Ascending aorta (tissue), 2 donors: ENCODE data around the gene CHMP6. TPM values are rescaled to one million over a fixed set of nuclear protein-coding genes. Genes with fewer than 3 reads are reported as not detected.

Experiments used
- DNase-seq, 2 donors: peaks; one replicate each; pipeline ENCODE4 v3.0.0-alpha.2; 2019; ENCODE audit warnings: low spot score in 2 of 2
- H3K27ac ChIP-seq, 2 donors: fragments of 200-600 bp; sonication (generic); one replicate each; pipeline ENCODE4 v1.5.1; 2016 to 2017; ENCODE audit warnings: mild to moderate bottlenecking in 1 of 2
- H3K27me3 ChIP-seq: fragments of 200-600 bp; sonication (generic); one replicate; pipeline ENCODE4 v1.5.1; 2017
- H3K36me3 ChIP-seq, 2 donors: fragments of 200-600 bp; sonication (generic); one replicate each; pipeline ENCODE4 v1.5.1; 2016
- H3K4me1 ChIP-seq, 2 donors: fragments of 200-600 bp; sonication (generic); one replicate each; pipeline ENCODE4 v1.5.1; 2016 to 2017; ENCODE audit warnings: mild to moderate bottlenecking in 1 of 2
- H3K4me3 ChIP-seq, 2 donors: fragments of 200-600 bp; sonication (generic); one replicate each; pipeline ENCODE4 v1.5.1; 2016 to 2017; ENCODE audit warnings: mild to moderate bottlenecking in 1 of 2
- H3K9me3 ChIP-seq, 2 donors: fragments of 200-600 bp; sonication (generic); one replicate each; pipeline ENCODE4 v1.5.1; 2016
- intact Hi-C: fragments of 100-400 bp; cut with DNase I; formaldehyde crosslinking; loops from one replicate; pipeline ENCODE4 v1.15.1; 2023
- total RNA-seq: library from RNA; depleted of rRNA; stranded (reverse); fragments of >200 nt; gene quantifications from one replicate; pipeline ENCODE4 v1.1.0, GENCODE V29; 2016
- TF ChIP-seq, protein P1 (sequence below), 3 experiments: fragments of 200-600 bp in 2 of 3; fragments of 450-650 bp in 1 of 3; sonication (generic) in 2 of 3; IDR thresholded peaks; one replicate each; pipeline ENCODE4 v1.5.1; 2016 to 2019; ENCODE audit warnings: antibody characterized with exemption in 3 of 3, mild to moderate bottlenecking in 1 of 3, moderate library complexity in 1 of 3

CHMP6 gene
- total RNA-seq, 1 donor from 2014 or later, result 32.1 TPM

- TF ChIP-seq, protein P1, sequence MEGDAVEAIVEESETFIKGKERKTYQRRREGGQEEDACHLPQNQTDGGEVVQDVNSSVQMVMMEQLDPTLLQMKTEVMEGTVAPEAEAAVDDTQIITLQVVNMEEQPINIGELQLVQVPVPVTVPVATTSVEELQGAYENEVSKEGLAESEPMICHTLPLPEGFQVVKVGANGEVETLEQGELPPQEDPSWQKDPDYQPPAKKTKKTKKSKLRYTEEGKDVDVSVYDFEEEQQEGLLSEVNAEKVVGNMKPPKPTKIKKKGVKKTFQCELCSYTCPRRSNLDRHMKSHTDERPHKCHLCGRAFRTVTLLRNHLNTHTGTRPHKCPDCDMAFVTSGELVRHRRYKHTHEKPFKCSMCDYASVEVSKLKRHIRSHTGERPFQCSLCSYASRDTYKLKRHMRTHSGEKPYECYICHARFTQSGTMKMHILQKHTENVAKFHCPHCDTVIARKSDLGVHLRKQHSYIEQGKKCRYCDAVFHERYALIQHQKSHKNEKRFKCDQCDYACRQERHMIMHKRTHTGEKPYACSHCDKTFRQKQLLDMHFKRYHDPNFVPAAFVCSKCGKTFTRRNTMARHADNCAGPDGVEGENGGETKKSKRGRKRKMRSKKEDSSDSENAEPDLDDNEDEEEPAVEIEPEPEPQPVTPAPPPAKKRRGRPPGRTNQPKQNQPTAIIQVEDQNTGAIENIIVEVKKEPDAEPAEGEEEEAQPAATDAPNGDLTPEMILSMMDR (IDR thresholded peaks at IDR 0.05), result no peak
- DNase-seq, result no peak
- no peak overlapping the region for H3K27ac ChIP-seq
- no peak overlapping the region for H3K4me3 ChIP-seq
- no peaks in the 10 kb centered on the region for H3K9me3 ChIP-seq
- intact Hi-C loops, result no loop called here
- H3K4me1 ChIP-seq, result peaks cover 10% of the 10 kb centered on the region in 2 donors
- no peaks in the 10 kb centered on the region for H3K27me3 ChIP-seq
- H3K36me3 ChIP-seq, result peaks cover 52 to 53% of the 10 kb centered on the region in 2 donors
Measured at GRCh38 chr17:80996422-80997305, 5.0 kb downstream of the CHMP6 start.

GRCh38 chr17:80997424-80998117, 5.9 kb downstream of the CHMP6 start:
- intact Hi-C loops, result no loop called here
- Histone ChIP-seq H3K36me3 (peaks cover 52 to 53% of the 10 kb centered on the region in 2 donors), H3K4me1 (peaks cover 7 to 11% of the 10 kb centered on the region in 2 donors), H3K27me3 (no peaks in the 10 kb centered on the region), H3K27ac (no peak overlapping the region), H3K9me3 (no peaks in the 10 kb centered on the region), H3K4me3 (no peak overlapping the region)
- DNase-seq, result no peak
- TF ChIP-seq, protein P1 (IDR thresholded peaks at IDR 0.05), result no peak

GRCh38 chr17:80998118-80998747, 6.6 kb downstream of the CHMP6 start:
- Histone ChIP-seq H3K4me3 (no peak overlapping the region), H3K36me3 (peaks cover 52 to 53% of the 10 kb centered on the region in 2 donors), H3K9me3 (no peaks in the 10 kb centered on the region), H3K27ac (no peak overlapping the region), H3K27me3 (no peaks in the 10 kb centered on the region), H3K4me1 (peaks cover under 1 to 4% of the 10 kb centered on the region in 2 donors)
- TF ChIP-seq, protein P1 (IDR thresholded peaks at IDR 0.05), result no peak
- intact Hi-C loops, result no loop called here
- no peak for DNase-seq

GRCh38 chr17:80998748-80999535, 7.3 kb downstream of the CHMP6 start:
- Histone ChIP-seq H3K27ac (no peak overlapping the region), H3K4me1 (peaks cover 3 to 5% of the 10 kb centered on the region in 2 donors), H3K36me3 (peaks cover 52 to 53% of the 10 kb centered on the region in 2 donors), H3K27me3 (peaks cover 3% of the 10 kb centered on the region), H3K4me3 (no peak overlapping the region), H3K9me3 (no peaks in the 10 kb centered on the region)
- TF ChIP-seq, protein P1 (IDR thresholded peaks at IDR 0.05), result no peak
- DNase-seq, result no peak
- intact Hi-C loops, result no loop called here
